ENCODE results near the gene ZBED1.

ZBED1 gene

DNA sequence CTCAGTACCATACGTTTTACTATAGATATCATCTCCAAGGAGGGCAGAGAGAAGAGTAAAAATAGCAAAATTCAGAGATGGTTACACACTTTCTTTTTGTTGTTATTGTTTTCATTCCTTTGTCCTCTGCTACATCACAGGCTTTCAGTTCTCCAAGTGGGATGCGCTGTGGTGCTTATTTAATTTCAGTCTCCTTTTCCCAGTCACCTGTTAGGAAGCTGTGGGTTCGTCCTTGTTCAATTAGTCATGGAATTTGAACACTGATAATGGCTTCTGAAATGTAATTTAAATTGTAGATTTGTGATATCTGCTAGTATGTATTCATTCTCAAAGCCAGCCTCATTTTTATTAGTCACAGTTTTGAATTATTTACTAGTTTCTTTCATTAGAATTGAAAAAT, 38.8 kb upstream of the ZBED1 start:
- TF ChIP-seq EZH2phosphoT487 (conservative IDR thresholded peaks at IDR 0.05; ENCODE audit: low read length) = no peak
- no peak for TF ChIP-seq CTCF (IDR thresholded peaks at IDR 0.05; ENCODE audit: insufficient read depth, low read length, poor library complexity, severe bottlenecking)
- H3K27me3 ChIP-seq (ENCODE audit: low read length) = no peaks in the 10 kb centered on the region

GRCh38 chrX:2538031-2538757, 37.4 kb upstream of the ZBED1 start:
- no peaks in the 10 kb centered on the region for H3K27me3 ChIP-seq (ENCODE audit: low read length)
- H3K4me2 ChIP-seq (ENCODE audit: low read depth, low read length, poor library complexity, severe bottlenecking) = no peak overlapping the region
- no peaks in the 10 kb centered on the region for H3K9me2 ChIP-seq (replicated peaks; ENCODE audit: insufficient read depth, low read length)
- H3K9ac ChIP-seq (ENCODE audit: low read length) = no peak overlapping the region
- H3K36me3 ChIP-seq (ENCODE audit: low read length) = no peaks in the 10 kb centered on the region
- H3K9me3 ChIP-seq (ENCODE audit: insufficient read depth, low read length) = no peaks in the 10 kb centered on the region
- no peak overlapping the region for H2AFZ ChIP-seq (ENCODE audit: low read depth, low read length, severe bottlenecking)
- H3F3A ChIP-seq (ENCODE audit: insufficient read depth) = no peaks in the 10 kb centered on the region
- no peak overlapping the region for H3K4me3 ChIP-seq (ENCODE audit: insufficient read depth, low read length, poor library complexity, severe bottlenecking)
- no peak overlapping the region for H3K27ac ChIP-seq (ENCODE audit: low read depth, low read length)
- no peak for TF ChIP-seq CTCF (IDR thresholded peaks at IDR 0.05; ENCODE audit: insufficient read depth, low read length, poor library complexity, severe bottlenecking)
- no peak for TF ChIP-seq EZH2phosphoT487 (conservative IDR thresholded peaks at IDR 0.05; ENCODE audit: low read length)
- H3K79me2 ChIP-seq (ENCODE audit: insufficient read depth, low read length) = no peaks in the 10 kb centered on the region
- no peaks in the 10 kb centered on the region for H4K20me1 ChIP-seq (ENCODE audit: low read depth, low read length)

More for the DNA sequence above, 38.8 kb upstream of the ZBED1 start:
- H3K79me2 ChIP-seq (ENCODE audit: insufficient read depth, low read length) = no peaks in the 10 kb centered on the region
- H3K9me2 ChIP-seq (replicated peaks; ENCODE audit: insufficient read depth, low read length) = no peaks in the 10 kb centered on the region
- no peak overlapping the region for H3K4me2 ChIP-seq (ENCODE audit: low read depth, low read length, poor library complexity, severe bottlenecking)
- no peak overlapping the region for H2AFZ ChIP-seq (ENCODE audit: low read depth, low read length, severe bottlenecking)
- no peaks in the 10 kb centered on the region for H3K36me3 ChIP-seq (ENCODE audit: low read length)
- H3F3A ChIP-seq (ENCODE audit: insufficient read depth) = no peaks in the 10 kb centered on the region
- H3K9me3 ChIP-seq (ENCODE audit: insufficient read depth, low read length) = no peaks in the 10 kb centered on the region
- H3K27ac ChIP-seq (ENCODE audit: low read depth, low read length) = no peak overlapping the region
- H3K9ac ChIP-seq (ENCODE audit: low read length) = no peak overlapping the region
- H4K20me1 ChIP-seq (ENCODE audit: low read depth, low read length) = no peaks in the 10 kb centered on the region
- H3K4me3 ChIP-seq (ENCODE audit: insufficient read depth, low read length, poor library complexity, severe bottlenecking) = no peak overlapping the region

DNA sequence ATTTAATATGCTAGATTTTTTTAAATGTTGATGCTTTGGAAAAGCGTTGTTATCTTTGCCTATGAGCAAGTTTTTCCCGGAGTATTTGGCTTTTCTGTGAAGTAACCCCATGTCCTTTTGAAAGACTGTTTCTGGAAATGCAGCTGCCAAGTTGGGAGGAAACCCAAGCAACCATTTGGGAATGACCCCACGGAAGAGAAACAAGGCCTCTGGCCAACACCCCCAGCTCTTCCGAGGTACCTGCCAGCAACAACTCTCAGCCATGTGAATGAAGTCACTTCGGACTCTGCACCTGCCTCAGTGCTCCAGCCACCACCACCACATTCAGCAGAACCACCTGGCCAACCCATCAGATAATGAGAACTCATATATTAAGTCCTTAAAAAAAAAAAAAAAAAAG, 36.2 kb upstream of the ZBED1 start:
- Histone ChIP-seq H3K27ac (ENCODE audit: low read depth, low read length) (no peak overlapping the region), H3K4me2 (ENCODE audit: low read depth, low read length, poor library complexity, severe bottlenecking) (no peak overlapping the region), H3K4me3 (ENCODE audit: insufficient read depth, low read length, poor library complexity, severe bottlenecking) (no peak overlapping the region), H3K9me3 (ENCODE audit: insufficient read depth, low read length) (no peaks in the 10 kb centered on the region), H3K27me3 (ENCODE audit: low read length) (no peaks in the 10 kb centered on the region), H3K9me2 (replicated peaks; ENCODE audit: insufficient read depth, low read length) (no peaks in the 10 kb centered on the region), H3F3A (ENCODE audit: insufficient read depth) (no peaks in the 10 kb centered on the region), H3K36me3 (ENCODE audit: low read length) (no peaks in the 10 kb centered on the region), H2AFZ (ENCODE audit: low read depth, low read length, severe bottlenecking) (no peak overlapping the region), H4K20me1 (ENCODE audit: low read depth, low read length) (no peaks in the 10 kb centered on the region), H3K9ac (ENCODE audit: low read length) (no peak overlapping the region), H3K79me2 (ENCODE audit: insufficient read depth, low read length) (no peaks in the 10 kb centered on the region)
- TF ChIP-seq EZH2phosphoT487 (conservative IDR thresholded peaks at IDR 0.05; ENCODE audit: low read length) (no peak), CTCF (IDR thresholded peaks at IDR 0.05; ENCODE audit: insufficient read depth, low read length, poor library complexity, severe bottlenecking) (no peak)
